ENCODE measurements around the gene KIF12. TPM values are rescaled to one million over a fixed set of nuclear protein-coding genes. Genes with fewer than 3 reads are reported as not detected.
"Not testable (repeated sequence)": the region's sequence is repeated elsewhere in the genome, so short reads cannot be mapped to it uniquely, and the experiment has no call there.

Gene KIF12
- polyA plus RNA-seq, 1 donor = 136 TPM

GRCh38 chr9:114046237-114046755 lies 52.8 kb downstream of the KIF12 start:
- Histone ChIP-seq H3K36me3 (ENCODE audit: control insufficient read depth, insufficient read depth, low read length) (peaks cover 30% of the 10 kb centered on the region), H3K9me3 (ENCODE audit: control insufficient read depth, low read depth, low read length) (no peaks in the 10 kb centered on the region), H3K27me3 (ENCODE audit: control insufficient read depth, insufficient read depth, low read length) (no peaks in the 10 kb centered on the region), H3K4me1 (ENCODE audit: control insufficient read depth, insufficient read depth, low read length) (no peaks in the 10 kb centered on the region), H3K4me3 (ENCODE audit: low read length) (no peak overlapping the region), H3K27ac (ENCODE audit: low read length) (no peak overlapping the region)
- DNase-seq = no peak
- 100% methylated on average over 1 of the region's 4 CpGs for WGBS (ENCODE audit: insufficient coverage, low lambda C conversion rate)

GRCh38 chr9:114043660-114044059 lies 55.4 kb downstream of the KIF12 start:
- DNase-seq; H3K27me3 ChIP-seq (ENCODE audit: control insufficient read depth, insufficient read depth, low read length); H3K27ac ChIP-seq (ENCODE audit: low read length); H3K4me1 ChIP-seq (ENCODE audit: control insufficient read depth, insufficient read depth, low read length); H3K4me3 ChIP-seq (ENCODE audit: low read length); H3K9me3 ChIP-seq (ENCODE audit: control insufficient read depth, low read depth, low read length): not testable (repeated sequence)
- peaks cover 13% of the 10 kb centered on the region for H3K36me3 ChIP-seq (ENCODE audit: control insufficient read depth, insufficient read depth, low read length)

Other genes starting within 250 kb of the KIF12 start
- 8.1 TPM for gene ZNF618, start 223.0 kb downstream of the KIF12 start, polyA plus RNA-seq
- gene AMBP, start 21.0 kb downstream of the KIF12 start, polyA plus RNA-seq = 3.6 TPM
- gene COL27A1, start 56.2 kb upstream of the KIF12 start, polyA plus RNA-seq = 117 TPM
- 0.09 TPM for gene ORM1, start 223.8 kb upstream of the KIF12 start, polyA plus RNA-seq
- gene ORM2, start 230.6 kb upstream of the KIF12 start, polyA plus RNA-seq = not detected